ENCODE measurements around the gene USP21. TPM values are rescaled to one million over a fixed set of nuclear protein-coding genes. Genes with fewer than 3 reads are reported as not detected.

The USP21 gene
- polyA plus RNA-seq, 1 donor from 2014 or later = 20.2 TPM

GRCh38 chr1:161168906-161169305, 9.6 kb downstream of the USP21 start:
- no peak overlapping the region for H3K4me2 ChIP-seq (ENCODE audit: low read length)
- no peaks in the 10 kb centered on the region for H3K9me3 ChIP-seq (ENCODE audit: low read length)
- no peak overlapping the region for H3K27ac ChIP-seq (ENCODE audit: low read length)
- H4K20me1 ChIP-seq (ENCODE audit: insufficient read depth) = no peaks in the 10 kb centered on the region
- H2AFZ ChIP-seq (ENCODE audit: low read depth, low read length) = no peak overlapping the region
- no peaks in the 10 kb centered on the region for H3K9me2 ChIP-seq (ENCODE audit: insufficient read depth, low read length)
- no peak overlapping the region for H3K9ac ChIP-seq (ENCODE audit: low read length)
- no peaks in the 10 kb centered on the region for H3K27me3 ChIP-seq (ENCODE audit: insufficient read depth, low read depth, low read length)
- H3K36me3 ChIP-seq (ENCODE audit: insufficient read depth, low read length) = no peaks in the 10 kb centered on the region
- no peaks in the 10 kb centered on the region for H3F3A ChIP-seq (ENCODE audit: insufficient read depth, low read length, poor library complexity, severe bottlenecking)
- no peaks in the 10 kb centered on the region for H3K79me2 ChIP-seq (replicated peaks; ENCODE audit: insufficient read depth, low read length)
- H3K4me3 ChIP-seq (ENCODE audit: low read length) = no peak overlapping the region
- no peak for TF ChIP-seq POLR2AphosphoS5 (IDR thresholded peaks at IDR 0.05)
- no peak for TF ChIP-seq TAF1 (IDR thresholded peaks at IDR 0.05; ENCODE audit: low read depth)
- TF ChIP-seq EP300 (conservative IDR thresholded peaks at IDR 0.05; ENCODE audit: poor library complexity, severe bottlenecking) = no peak
- no peak for TF ChIP-seq REST (IDR thresholded peaks at IDR 0.05; ENCODE audit: borderline replicate concordance)
- TF ChIP-seq SMC3 (conservative IDR thresholded peaks at IDR 0.05; ENCODE audit: poor library complexity) = no peak
- TF ChIP-seq RAD21 (conservative IDR thresholded peaks at IDR 0.05) = no peak
- TF ChIP-seq EZH2 (IDR thresholded peaks at IDR 0.05; ENCODE audit: borderline replicate concordance, insufficient read depth, low read length, poor library complexity, severe bottlenecking) = no peak
- TF ChIP-seq, protein P1, sequence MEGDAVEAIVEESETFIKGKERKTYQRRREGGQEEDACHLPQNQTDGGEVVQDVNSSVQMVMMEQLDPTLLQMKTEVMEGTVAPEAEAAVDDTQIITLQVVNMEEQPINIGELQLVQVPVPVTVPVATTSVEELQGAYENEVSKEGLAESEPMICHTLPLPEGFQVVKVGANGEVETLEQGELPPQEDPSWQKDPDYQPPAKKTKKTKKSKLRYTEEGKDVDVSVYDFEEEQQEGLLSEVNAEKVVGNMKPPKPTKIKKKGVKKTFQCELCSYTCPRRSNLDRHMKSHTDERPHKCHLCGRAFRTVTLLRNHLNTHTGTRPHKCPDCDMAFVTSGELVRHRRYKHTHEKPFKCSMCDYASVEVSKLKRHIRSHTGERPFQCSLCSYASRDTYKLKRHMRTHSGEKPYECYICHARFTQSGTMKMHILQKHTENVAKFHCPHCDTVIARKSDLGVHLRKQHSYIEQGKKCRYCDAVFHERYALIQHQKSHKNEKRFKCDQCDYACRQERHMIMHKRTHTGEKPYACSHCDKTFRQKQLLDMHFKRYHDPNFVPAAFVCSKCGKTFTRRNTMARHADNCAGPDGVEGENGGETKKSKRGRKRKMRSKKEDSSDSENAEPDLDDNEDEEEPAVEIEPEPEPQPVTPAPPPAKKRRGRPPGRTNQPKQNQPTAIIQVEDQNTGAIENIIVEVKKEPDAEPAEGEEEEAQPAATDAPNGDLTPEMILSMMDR (IDR thresholded peaks at IDR 0.05; ENCODE audit: poor library complexity, severe bottlenecking) = no peak
- no peak for TF ChIP-seq MXI1 (conservative IDR thresholded peaks at IDR 0.05; ENCODE audit: poor library complexity, severe bottlenecking)

- TF ChIP-seq EZH2 (IDR thresholded peaks at IDR 0.05; ENCODE audit: borderline replicate concordance, insufficient read depth, low read length, poor library complexity, severe bottlenecking) (no peak), TAF1 (IDR thresholded peaks at IDR 0.05; ENCODE audit: low read depth) (no peak), MXI1 (conservative IDR thresholded peaks at IDR 0.05; ENCODE audit: poor library complexity, severe bottlenecking) (no peak), SMC3 (conservative IDR thresholded peaks at IDR 0.05; ENCODE audit: poor library complexity) (no peak), POLR2AphosphoS5 (IDR thresholded peaks at IDR 0.05) (no peak), RAD21 (conservative IDR thresholded peaks at IDR 0.05) (no peak), REST (IDR thresholded peaks at IDR 0.05; ENCODE audit: borderline replicate concordance) (no peak), EP300 (conservative IDR thresholded peaks at IDR 0.05; ENCODE audit: poor library complexity, severe bottlenecking) (no peak)
- TF ChIP-seq, protein P1 (IDR thresholded peaks at IDR 0.05; ENCODE audit: poor library complexity, severe bottlenecking) = no peak
- no peak overlapping the region for H3K27ac ChIP-seq (ENCODE audit: low read length)
These were observed 11.9 kb downstream of the USP21 start for GRCh38 chr1:161171191-161171590.

More at GRCh38 chr1:161171191-161171590, 11.9 kb downstream of the USP21 start:
- Histone ChIP-seq H2AFZ (ENCODE audit: low read depth, low read length) (no peak overlapping the region), H3K36me3 (ENCODE audit: insufficient read depth, low read length) (no peaks in the 10 kb centered on the region), H4K20me1 (ENCODE audit: insufficient read depth) (no peaks in the 10 kb centered on the region), H3K4me2 (ENCODE audit: low read length) (no peak overlapping the region), H3K4me3 (ENCODE audit: low read length) (no peak overlapping the region), H3K9me3 (ENCODE audit: low read length) (no peaks in the 10 kb centered on the region), H3K9me2 (ENCODE audit: insufficient read depth, low read length) (no peaks in the 10 kb centered on the region), H3K27me3 (ENCODE audit: insufficient read depth, low read depth, low read length) (no peaks in the 10 kb centered on the region), H3F3A (ENCODE audit: insufficient read depth, low read length, poor library complexity, severe bottlenecking) (no peaks in the 10 kb centered on the region), H3K9ac (ENCODE audit: low read length) (no peak overlapping the region), H3K79me2 (replicated peaks; ENCODE audit: insufficient read depth, low read length) (peaks cover 2% of the 10 kb centered on the region)

All from neural cell (in vitro differentiated cells).